Neural cell (in vitro differentiated cells): Measurements from ENCODE around the gene SHB. TPM values are rescaled to one million over a fixed set of nuclear protein-coding genes. Genes with fewer than 3 reads are reported as not detected.

ENCODE experiments used
- H2AFZ ChIP-seq: fragments of 200-600, 300-800 bp; sonication (generic), shearing (Covaris generic); 2 replicates; pipeline ENCODE4 v1.6.0; 2014; ENCODE audit warnings: low read depth, mild to moderate bottlenecking, antibody characterized with exemption, low read length, moderate library complexity
- H3F3A ChIP-seq: fragments of 200-600 bp; shearing (Covaris generic); 2 replicates; pipeline ENCODE4 v1.6.1; 2016; ENCODE audit warnings: mild to moderate bottlenecking, moderate library complexity, mixed read lengths, antibody characterized with exemption, low read length; ENCODE audit not compliant: insufficient read depth, poor library complexity, severe bottlenecking
- H3K27ac ChIP-seq: fragments of 200-600, 300-800 bp; sonication (generic), shearing (Covaris generic); 2 replicates; pipeline ENCODE4 v1.5.1; 2014; ENCODE audit warnings: mild to moderate bottlenecking, low read length, moderate library complexity
- H3K27me3 ChIP-seq: fragments of 300-800, 200-600 bp; sonication (generic), shearing (Covaris generic); 2 replicates; pipeline ENCODE4 v1.6.0; 2014; ENCODE audit warnings: mild to moderate bottlenecking, low read depth, low read length, moderate library complexity; ENCODE audit not compliant: insufficient read depth
- H3K36me3 ChIP-seq: fragments of 300-800, 200-600 bp; sonication (generic), shearing (Covaris generic); 2 replicates; pipeline ENCODE4 v1.5.1; 2014; ENCODE audit warnings: mild to moderate bottlenecking, antibody characterized with exemption, low read length, moderate library complexity; ENCODE audit not compliant: insufficient read depth
- H3K4me2 ChIP-seq: fragments of 300-800, 200-600 bp; sonication (generic), shearing (Covaris generic); 2 replicates; pipeline ENCODE4 v1.6.0; 2014; ENCODE audit warnings: mild to moderate bottlenecking, low read length
- H3K4me3 ChIP-seq: fragments of 300-800, 200-600 bp; sonication (generic), shearing (Covaris generic); 2 replicates; pipeline ENCODE4 v1.5.1; 2014; ENCODE audit warnings: mild to moderate bottlenecking, low read length, moderate library complexity
- H3K79me2 ChIP-seq: fragments of 200-600 bp; shearing (Covaris generic); replicated peaks from 2 replicates; pipeline ENCODE4 v1.6.0; 2014; ENCODE audit warnings: mild to moderate bottlenecking, low read length, moderate library complexity; ENCODE audit not compliant: insufficient read depth
- H3K9ac ChIP-seq: fragments of 300-800, 200-600 bp; sonication (generic), shearing (Covaris generic); 2 replicates; pipeline ENCODE4 v1.6.1; 2016; ENCODE audit warnings: mild to moderate bottlenecking, low read length, mixed read lengths
- H3K9me2 ChIP-seq: fragments of 200-600 bp; shearing (Covaris generic); 2 replicates; pipeline ENCODE4 v1.6.1; 2016; ENCODE audit warnings: mild to moderate bottlenecking, low read length, mixed read lengths; ENCODE audit not compliant: insufficient read depth
- H3K9me3 ChIP-seq: fragments of 200-600, 300-800 bp; sonication (generic), shearing (Covaris generic); 2 replicates; pipeline ENCODE4 v1.6.1; 2016; ENCODE audit warnings: mild to moderate bottlenecking, mixed run types, low read length, moderate library complexity, mixed read lengths
- H4K20me1 ChIP-seq: fragments of 200-600 bp; shearing (Covaris generic); 2 replicates; pipeline ENCODE4 v1.6.1; 2016; ENCODE audit warnings: mild to moderate bottlenecking, mixed run types; ENCODE audit not compliant: insufficient read depth
- CTCF ChIP-seq: fragments of 450-650 bp; IDR thresholded peaks from 2 replicates; pipeline ENCODE4 v1.5.1; 2014; ENCODE audit warnings: antibody characterized with exemption, mild to moderate bottlenecking, moderate library complexity; ENCODE audit not compliant: poor library complexity, severe bottlenecking
- EP300 ChIP-seq: fragments of 450-650 bp; conservative IDR thresholded peaks from 2 replicates; pipeline ENCODE4 v1.6.1; 2014; ENCODE audit warnings: antibody characterized with exemption, mild to moderate bottlenecking, moderate library complexity; ENCODE audit not compliant: poor library complexity, severe bottlenecking
- EZH2 ChIP-seq: fragments of 200-600, 300-800 bp; shearing (Covaris generic), sonication (generic); IDR thresholded peaks from 2 replicates; pipeline ENCODE4 v1.6.1; 2014; ENCODE audit warnings: antibody characterized with exemption, low read length, borderline replicate concordance, mild to moderate bottlenecking; ENCODE audit not compliant: insufficient read depth, poor library complexity, severe bottlenecking
- MXI1 ChIP-seq: fragments of 450-650 bp; conservative IDR thresholded peaks from 2 replicates; pipeline ENCODE4 v1.6.1; 2014; ENCODE audit warnings: antibody characterized with exemption, mild to moderate bottlenecking; ENCODE audit not compliant: poor library complexity, severe bottlenecking
- POLR2AphosphoS5 ChIP-seq: IDR thresholded peaks from 2 replicates; pipeline ENCODE4 v1.6.1; 2012
- RAD21 ChIP-seq: fragments of 450-650 bp; conservative IDR thresholded peaks from 2 replicates; pipeline ENCODE4 v1.6.1; 2014; ENCODE audit warnings: antibody characterized with exemption, mild to moderate bottlenecking, moderate library complexity
- SMC3 ChIP-seq: fragments of 450-650 bp; conservative IDR thresholded peaks from 2 replicates; pipeline ENCODE4 v1.6.1; 2014; ENCODE audit warnings: antibody characterized with exemption, mild to moderate bottlenecking, moderate library complexity; ENCODE audit not compliant: poor library complexity
- TAF1 ChIP-seq: IDR thresholded peaks from 2 replicates; pipeline ENCODE4 v1.6.1; 2012; ENCODE audit warnings: low read depth
- polyA plus RNA-seq: library from polyadenylated mRNA; depleted of rRNA; stranded (reverse); fragments of >200 nt; gene quantifications from 2 replicates; pipeline ENCODE4 v1.2.3, GENCODE V29; 2014
- TF ChIP-seq, protein P1 (sequence below): IDR thresholded peaks from 2 replicates; pipeline ENCODE4 v1.6.1; 2012; ENCODE audit warnings: borderline replicate concordance

Gene SHB
- polyA plus RNA-seq, 1 donor from 2014 or later, result 17.5 TPM

GRCh38 chr9:38017149-38017884, 51.7 kb downstream of the SHB start:
- Histone ChIP-seq H3K36me3 (no peaks in the 10 kb centered on the region), H4K20me1 (no peaks in the 10 kb centered on the region), H3K9me3 (no peaks in the 10 kb centered on the region), H3K4me3 (peak overlapping the region; percentile 53), H3F3A (no peaks in the 10 kb centered on the region), H3K27me3 (no peaks in the 10 kb centered on the region), H3K27ac (peak overlapping the region; percentile 77), H3K9me2 (no peaks in the 10 kb centered on the region), H3K79me2 (peaks cover 56% of the 10 kb centered on the region), H3K9ac (peak overlapping the region; percentile 45), H3K4me2 (peak overlapping the region; percentile 37), H2AFZ (no peak overlapping the region)
- TF ChIP-seq TAF1 (no peak), SMC3 (peak; percentile 58), MXI1 (no peak), RAD21 (peak; percentile 56), EP300 (peak; percentile 44), POLR2AphosphoS5 (peak; percentile 65), EZH2 (no peak), CTCF (peak; percentile 50)
- TF ChIP-seq, protein P1, sequence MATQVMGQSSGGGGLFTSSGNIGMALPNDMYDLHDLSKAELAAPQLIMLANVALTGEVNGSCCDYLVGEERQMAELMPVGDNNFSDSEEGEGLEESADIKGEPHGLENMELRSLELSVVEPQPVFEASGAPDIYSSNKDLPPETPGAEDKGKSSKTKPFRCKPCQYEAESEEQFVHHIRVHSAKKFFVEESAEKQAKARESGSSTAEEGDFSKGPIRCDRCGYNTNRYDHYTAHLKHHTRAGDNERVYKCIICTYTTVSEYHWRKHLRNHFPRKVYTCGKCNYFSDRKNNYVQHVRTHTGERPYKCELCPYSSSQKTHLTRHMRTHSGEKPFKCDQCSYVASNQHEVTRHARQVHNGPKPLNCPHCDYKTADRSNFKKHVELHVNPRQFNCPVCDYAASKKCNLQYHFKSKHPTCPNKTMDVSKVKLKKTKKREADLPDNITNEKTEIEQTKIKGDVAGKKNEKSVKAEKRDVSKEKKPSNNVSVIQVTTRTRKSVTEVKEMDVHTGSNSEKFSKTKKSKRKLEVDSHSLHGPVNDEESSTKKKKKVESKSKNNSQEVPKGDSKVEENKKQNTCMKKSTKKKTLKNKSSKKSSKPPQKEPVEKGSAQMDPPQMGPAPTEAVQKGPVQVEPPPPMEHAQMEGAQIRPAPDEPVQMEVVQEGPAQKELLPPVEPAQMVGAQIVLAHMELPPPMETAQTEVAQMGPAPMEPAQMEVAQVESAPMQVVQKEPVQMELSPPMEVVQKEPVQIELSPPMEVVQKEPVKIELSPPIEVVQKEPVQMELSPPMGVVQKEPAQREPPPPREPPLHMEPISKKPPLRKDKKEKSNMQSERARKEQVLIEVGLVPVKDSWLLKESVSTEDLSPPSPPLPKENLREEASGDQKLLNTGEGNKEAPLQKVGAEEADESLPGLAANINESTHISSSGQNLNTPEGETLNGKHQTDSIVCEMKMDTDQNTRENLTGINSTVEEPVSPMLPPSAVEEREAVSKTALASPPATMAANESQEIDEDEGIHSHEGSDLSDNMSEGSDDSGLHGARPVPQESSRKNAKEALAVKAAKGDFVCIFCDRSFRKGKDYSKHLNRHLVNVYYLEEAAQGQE, result peak; percentile 56

DNA sequence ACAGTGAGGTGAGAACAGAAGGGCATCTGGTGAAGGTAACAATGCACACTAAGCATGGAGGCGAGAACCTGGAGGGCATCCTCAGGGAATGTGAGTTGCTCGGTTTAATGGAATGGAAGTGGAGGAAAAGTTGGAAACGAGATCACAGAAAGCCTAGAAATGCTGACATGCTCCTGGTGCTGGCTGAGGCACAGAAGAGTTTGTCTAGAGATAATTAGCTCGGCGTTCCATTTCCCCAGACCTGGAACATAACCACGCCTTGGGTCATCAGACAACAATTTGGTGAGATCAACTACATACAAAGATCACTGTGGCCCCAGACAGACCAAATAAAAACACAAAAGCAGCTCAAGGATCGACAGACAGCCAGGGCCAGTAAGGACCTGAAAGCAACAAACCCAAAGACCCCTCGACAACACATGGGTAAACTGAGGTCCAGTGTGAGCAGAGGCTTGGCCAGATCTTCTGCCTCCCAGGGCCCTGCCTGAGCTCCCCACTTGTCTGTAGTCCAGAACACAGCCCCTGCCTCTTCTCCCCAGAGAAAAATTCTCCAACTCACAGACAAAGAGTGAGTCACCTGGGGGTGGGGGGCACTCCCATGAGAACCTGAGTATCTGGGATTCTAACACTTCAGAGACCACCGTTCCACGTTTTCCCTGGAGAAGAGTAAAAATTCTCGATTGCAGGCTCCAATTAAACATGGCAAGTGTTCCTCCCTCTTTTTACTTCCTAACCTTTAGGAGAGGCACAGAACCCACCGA, 52.5 kb downstream of the SHB start:
- Histone ChIP-seq H3K4me2 (no peak overlapping the region), H3K9me3 (no peaks in the 10 kb centered on the region), H3K79me2 (peaks cover 55% of the 10 kb centered on the region), H4K20me1 (no peaks in the 10 kb centered on the region), H3K9me2 (no peaks in the 10 kb centered on the region), H2AFZ (no peak overlapping the region), H3K27me3 (no peaks in the 10 kb centered on the region), H3F3A (no peaks in the 10 kb centered on the region), H3K4me3 (peak overlapping the region; percentile 53), H3K36me3 (no peaks in the 10 kb centered on the region), H3K27ac (peak overlapping the region; percentile 77), H3K9ac (peak overlapping the region; percentile 45)
- no peak for TF ChIP-seq EP300
- TF ChIP-seq TAF1, result no peak
